Right cardiac atrium (tissue), 5 donors: ENCODE results near the gene RGS9BP. TPM values are rescaled to one million over a fixed set of nuclear protein-coding genes. Genes with fewer than 3 reads are reported as not detected.
"Not testable (repeated sequence)": the region's sequence is repeated elsewhere in the genome, so short reads cannot be mapped to it uniquely, and the experiment has no call there.

Experiments used
- ATAC-seq, 2 donors: fragments of 200-7000 bp; cut with Tn5 transposase; one replicate each; pipeline versions ENCODE4 v1.8.0 to v1.9.1; 2020; ENCODE audit warnings: moderate library complexity in 2 of 2, mild to moderate bottlenecking in 1 of 2
- DNase-seq, 3 donors: peaks; one replicate each; pipeline ENCODE4 v3.0.0-alpha.2; 2020
- H3K27ac ChIP-seq: one replicate; pipeline ENCODE4 v1.5.1; 2013; ENCODE audit warnings: mild to moderate bottlenecking, low read length, control low read depth, moderate library complexity
- H3K27me3 ChIP-seq: one replicate; pipeline ENCODE4 v1.6.1; 2013; ENCODE audit not compliant: control insufficient read depth, insufficient read depth
- H3K4me1 ChIP-seq: one replicate; pipeline ENCODE4 v1.6.1; 2013; ENCODE audit warnings: low read length; ENCODE audit not compliant: control insufficient read depth, insufficient read depth
- H3K4me3 ChIP-seq: one replicate; pipeline ENCODE4 v1.5.1; 2013; ENCODE audit warnings: low read length, control low read depth
- H3K9me3 ChIP-seq: one replicate; pipeline ENCODE4 v1.6.1; 2013; ENCODE audit warnings: low read length; ENCODE audit not compliant: control insufficient read depth
- WGBS: extraction: QIAGEN DNeasy Blood & Tissue Kit; methylation state at CpG from one replicate; pipeline ENCODE4 v1.1.7; 2013; 5-methylcytosine and 5-hydroxymethylcytosine counted together
- intact Hi-C, 4 donors: fragments of 100-400 bp; cut with DNase I; formaldehyde crosslinking; loops; one replicate each; pipeline versions ENCODE4 v1.11.0 to v1.14.0; 2022 to 2023
- polyA plus RNA-seq: library from polyadenylated mRNA; stranded (reverse); fragments of 200-250 nt; gene quantifications from one replicate; pipeline ENCODE4 v1.2.3, GENCODE V29; 2013
- total RNA-seq, 4 donors: library from RNA; stranded (reverse); fragmentation: NEBNext Ultra II Directional; extraction: Animal tissue kit (Norgen Biotek cat#: 25700); gene quantifications; one replicate each; pipeline ENCODE4 v1.2.1, GENCODE V29; 2021
- donor health status: healthy with polysubstance abuse.
- donor health status: DM: no; HTN: yes; CAD: no.
- donor health status: DM: no; HTN: no; CAD: no.
- donor health status: DM: no; HTN: yes; CAD: no; lungs with severe emphysema.
- donor health status: DM: yes; HTN: yes; CAD: no.

RGS9BP gene
- total and polyA plus RNA-seq, 5 donors: 1.2 to 6.6 (median 2.8) TPM

- intact Hi-C loops, H3K4me3 ChIP-seq, H3K4me1 ChIP-seq, DNase-seq, ATAC-seq, H3K27ac ChIP-seq, H3K9me3 ChIP-seq, H3K27me3 ChIP-seq: not testable (repeated sequence)
- 81% methylated on average over 3 of the region's 3 CpGs for WGBS
Observed at GRCh38 chr19:32696771-32697170, 21.1 kb downstream of the RGS9BP start.

- H3K27ac ChIP-seq, H3K9me3 ChIP-seq, H3K4me3 ChIP-seq, H3K27me3 ChIP-seq, H3K4me1 ChIP-seq, intact Hi-C loops, DNase-seq, ATAC-seq: not testable (repeated sequence)
- 95% methylated on average over 7 of the region's 7 CpGs for WGBS
Observed at GRCh38 chr19:32700129-32700528, 24.5 kb downstream of the RGS9BP start.

- no peak overlapping the region for H3K27ac ChIP-seq
- no peak for ATAC-seq
- H3K4me3 ChIP-seq: no peak overlapping the region
- H3K27me3 ChIP-seq: no peaks in the 10 kb centered on the region
- intact Hi-C loops: no loop called here
- no peaks in the 10 kb centered on the region for H3K4me1 ChIP-seq
- no peaks in the 10 kb centered on the region for H3K9me3 ChIP-seq
- 87% methylated on average over 5 of the region's 5 CpGs for WGBS
- DNase-seq: no peak
Observed at GRCh38 chr19:32702010-32702409, 26.4 kb downstream of the RGS9BP start.

GRCh38 chr19:32704006-32704405 lies 28.4 kb downstream of the RGS9BP start:
- WGBS: 100% methylated on average over 2 of the region's 2 CpGs
- H3K27ac ChIP-seq, DNase-seq, H3K9me3 ChIP-seq, H3K4me3 ChIP-seq, H3K27me3 ChIP-seq, H3K4me1 ChIP-seq, intact Hi-C loops, ATAC-seq: not testable (repeated sequence)

GRCh38 chr19:32708457-32708856 lies 32.8 kb downstream of the RGS9BP start:
- Histone ChIP-seq H3K27me3 (no peaks in the 10 kb centered on the region), H3K4me1 (no peaks in the 10 kb centered on the region), H3K4me3 (no peak overlapping the region), H3K9me3 (no peaks in the 10 kb centered on the region), H3K27ac (no peak overlapping the region)
- no peak for DNase-seq
- intact Hi-C loops: no loop called here
- 88% methylated on average over 3 of the region's 3 CpGs for WGBS
- no peak for ATAC-seq

GRCh38 chr19:32709032-32709431 lies 33.4 kb downstream of the RGS9BP start:
- Histone ChIP-seq H3K4me1 (no peaks in the 10 kb centered on the region), H3K27ac (no peak overlapping the region), H3K9me3 (no peaks in the 10 kb centered on the region), H3K4me3 (no peak overlapping the region), H3K27me3 (no peaks in the 10 kb centered on the region)
- DNase-seq: no peak
- no peak for ATAC-seq
- intact Hi-C loops: no loop called here
- 88% methylated on average over 5 of the region's 5 CpGs for WGBS

GRCh38 chr19:32711747-32712146 lies 36.1 kb downstream of the RGS9BP start:
- no peak for DNase-seq
- no peaks in the 10 kb centered on the region for H3K9me3 ChIP-seq
- ATAC-seq: no peak
- intact Hi-C loops: no loop called here
- no peak overlapping the region for H3K27ac ChIP-seq
- no peak overlapping the region for H3K4me3 ChIP-seq
- no peaks in the 10 kb centered on the region for H3K4me1 ChIP-seq
- 96% methylated on average over 6 of the region's 6 CpGs for WGBS
- H3K27me3 ChIP-seq: no peaks in the 10 kb centered on the region

- H3K27me3 ChIP-seq, H3K27ac ChIP-seq, H3K4me3 ChIP-seq, intact Hi-C loops, H3K9me3 ChIP-seq, DNase-seq, ATAC-seq, H3K4me1 ChIP-seq: not testable (repeated sequence)
- 97% methylated on average over 7 of the region's 7 CpGs for WGBS
Observed at GRCh38 chr19:32716203-32716602, 40.6 kb downstream of the RGS9BP start.

GRCh38 chr19:32717496-32717895 lies 41.8 kb downstream of the RGS9BP start:
- ATAC-seq (no peak), DNase-seq (no peak)
- 60% methylated on average over 5 of the region's 5 CpGs for WGBS

GRCh38 chr19:32718286-32718685 lies 42.6 kb downstream of the RGS9BP start:
- 91% methylated on average over 7 of the region's 7 CpGs for WGBS
- no peaks in the 10 kb centered on the region for H3K9me3 ChIP-seq

More at GRCh38 chr19:32717496-32717895, 41.8 kb downstream of the RGS9BP start:
- no peak overlapping the region for H3K27ac ChIP-seq
- H3K4me1 ChIP-seq: no peaks in the 10 kb centered on the region
- H3K27me3 ChIP-seq: no peaks in the 10 kb centered on the region
- no peak overlapping the region for H3K4me3 ChIP-seq
- intact Hi-C loops: no loop called here
- no peaks in the 10 kb centered on the region for H3K9me3 ChIP-seq

GRCh38 chr19:32719611-32720059 lies 44.0 kb downstream of the RGS9BP start, which contains the start of gene TDRD12:
Gene TDRD12, plus strand, starts transcription at chr19:32719767. Its CDS starts 306 bp downstream, at chr19:32720073.
- H3K9me3 ChIP-seq: no peaks in the 10 kb centered on the region
- intact Hi-C loops: no loop called here
- peak in 2 of 3 donors; percentile 45 to 52 for DNase-seq
- peak; percentile 16 to 40 for ATAC-seq
- no peak within 1 kb of the TSS for H3K4me3 ChIP-seq
- 91% methylated on average over 44 of the region's 44 CpGs for WGBS
- no peaks in the 10 kb centered on the region for H3K27me3 ChIP-seq
- no peaks in the 10 kb centered on the region for H3K4me1 ChIP-seq
- no peak within 1 kb of the TSS for H3K27ac ChIP-seq

More at GRCh38 chr19:32718286-32718685, 42.6 kb downstream of the RGS9BP start:
- H3K27ac ChIP-seq: no peak overlapping the region
- intact Hi-C loops: no loop called here
- H3K4me3 ChIP-seq: no peak overlapping the region
- no peaks in the 10 kb centered on the region for H3K27me3 ChIP-seq
- ATAC-seq: no peak
- no peaks in the 10 kb centered on the region for H3K4me1 ChIP-seq
- DNase-seq: no peak
